Measurements from ENCODE around the gene PTK7.

PTK7 gene

GRCh38 chr6:43146709-43147688 is 70.9 kb downstream of the PTK7 start:
- DNase-seq (ENCODE audit: low spot score): no peak

- no peak for DNase-seq (ENCODE audit: low spot score)
Measured at GRCh38 chr6:43147691-43148477, 71.8 kb downstream of the PTK7 start.

- no peak for DNase-seq (ENCODE audit: low spot score)
Measured at GRCh38 chr6:43149265-43149664, 73.2 kb downstream of the PTK7 start.

- no peak for DNase-seq (ENCODE audit: low spot score)
Measured at GRCh38 chr6:43150051-43150751, 74.1 kb downstream of the PTK7 start.

- no peak for DNase-seq (ENCODE audit: low spot score)
Measured at GRCh38 chr6:43159599-43159998, 83.5 kb downstream of the PTK7 start.

- no peak for DNase-seq (ENCODE audit: low spot score)
Measured at GRCh38 chr6:43163899-43164298, 87.8 kb downstream of the PTK7 start.

GRCh38 chr6:43170417-43170930 is 94.4 kb downstream of the PTK7 start:
- peak; percentile 58 for DNase-seq (ENCODE audit: low spot score)

GRCh38 chr6:43170931-43171706 is 95.0 kb downstream of the PTK7 start, which contains the start of gene SRF:
TSS of gene SRF (plus strand) at chr6:43171269. CDS start at chr6:43171657, 388 bp downstream.
- DNase-seq (ENCODE audit: low spot score): peak; percentile 86

GRCh38 chr6:43171707-43172103 is 95.6 kb downstream of the PTK7 start:
- no peak for DNase-seq (ENCODE audit: low spot score)

GRCh38 chr6:43172104-43173007 is 96.2 kb downstream of the PTK7 start:
- no peak for DNase-seq (ENCODE audit: low spot score)

GRCh38 chr6:43173591-43174262 is 97.6 kb downstream of the PTK7 start:
- DNase-seq (ENCODE audit: low spot score): no peak

GRCh38 chr6:43174263-43175112 is 98.4 kb downstream of the PTK7 start:
- DNase-seq (ENCODE audit: low spot score): peak; percentile 91

- no peak for DNase-seq (ENCODE audit: low spot score)
Measured at GRCh38 chr6:43175676-43176422, 99.7 kb downstream of the PTK7 start.

GRCh38 chr6:43176423-43176786 is 100.3 kb downstream of the PTK7 start:
- no peak for DNase-seq (ENCODE audit: low spot score)

GRCh38 chr6:43178150-43178549 is 102.0 kb downstream of the PTK7 start:
- no peak for DNase-seq (ENCODE audit: low spot score)

GRCh38 chr6:43178951-43179830 is 103.1 kb downstream of the PTK7 start:
- DNase-seq (ENCODE audit: low spot score): no peak

- no peak for DNase-seq (ENCODE audit: low spot score)
Measured at GRCh38 chr6:43180058-43180457, 103.9 kb downstream of the PTK7 start.
